OCI-LY7 (cell line): ENCODE measurements around the gene TYW1. TPM values are rescaled to one million over a fixed set of nuclear protein-coding genes. Genes with fewer than 3 reads are reported as not detected.
"Not testable (repeated sequence)": the region's sequence is repeated elsewhere in the genome, so short reads cannot be mapped to it uniquely, and the experiment has no call there.

Experiments
- BruUV-seq: library from RNA; stranded (reverse); fragments of 400-500 nt; replicated peaks from 2 replicates; lab custom pipeline; 2021; lab: Mats Ljungman, UMichigan
- CTCF ChIA-PET: fragments of 300-600 bp; sonication (Branson Sonifier 250); formaldehyde crosslinking; loops from one replicate; lab custom pipeline; 2022; ENCODE audit warnings: antibody characterized with exemption; ENCODE audit not compliant: unreplicated experiment; lab: Charles Lee
- POLR2A ChIA-PET: fragments of 300-600 bp; sonication (Branson Sonifier 250); formaldehyde crosslinking; loops from one replicate; lab custom pipeline; 2022; ENCODE audit warnings: antibody characterized with exemption; lab: Charles Lee
- DNase-seq: peaks from one replicate; pipeline ENCODE4 v3.0.0-alpha.2; 2015; ENCODE audit warnings: low spot score
- H2AFZ ChIP-seq: fragments of 200-600 bp; sonication (generic), shearing (Covaris generic); 2 replicates; pipeline ENCODE4 v1.6.1; 2014; ENCODE audit warnings: mild to moderate bottlenecking, antibody characterized with exemption, low read length, moderate library complexity
- H3K27ac ChIP-seq: fragments of 200-600 bp; sonication (generic); 2 replicates; pipeline ENCODE4 v1.5.1; 2014; ENCODE audit warnings: mixed run types, low read depth, mild to moderate bottlenecking, moderate library complexity, low read length, inconsistent platforms; ENCODE audit not compliant: poor library complexity, severe bottlenecking
- H3K36me3 ChIP-seq: fragments of 200-600 bp; sonication (generic); 2 replicates; pipeline ENCODE4 v1.6.1; 2014; ENCODE audit warnings: mild to moderate bottlenecking, antibody characterized with exemption, low read length, moderate library complexity, mixed read lengths; ENCODE audit not compliant: insufficient read depth
- H3K4me1 ChIP-seq: fragments of 200-600 bp; sonication (generic); 2 replicates; pipeline ENCODE4 v1.5.1; 2014; ENCODE audit warnings: mild to moderate bottlenecking, low read length; ENCODE audit not compliant: insufficient read depth, poor library complexity, severe bottlenecking
- H3K4me2 ChIP-seq: fragments of 200-600 bp; sonication (generic); 2 replicates; pipeline ENCODE4 v1.6.1; 2014; ENCODE audit warnings: mild to moderate bottlenecking, low read length
- H3K4me3 ChIP-seq: fragments of 200-600 bp; sonication (generic); 2 replicates; pipeline ENCODE4 v1.5.1; 2014; ENCODE audit warnings: mild to moderate bottlenecking, low read depth, low read length; ENCODE audit not compliant: poor library complexity, severe bottlenecking
- H3K79me2 ChIP-seq: fragments of 200-600 bp; sonication (generic); 2 replicates; pipeline ENCODE4 v1.6.1; 2016; ENCODE audit warnings: low read depth, mild to moderate bottlenecking, low read length, moderate library complexity, mixed read lengths; ENCODE audit not compliant: insufficient read depth
- H3K9me2 ChIP-seq: fragments of 200-600 bp; sonication (generic); 2 replicates; pipeline ENCODE4 v1.6.1; 2016; ENCODE audit warnings: mild to moderate bottlenecking, low read length, mixed read lengths; ENCODE audit not compliant: insufficient read depth
- H3K9me3 ChIP-seq: fragments of 200-600 bp; sonication (generic); 2 replicates; pipeline ENCODE4 v1.6.1; 2014; ENCODE audit warnings: mild to moderate bottlenecking, mixed run types, low read length, mixed read lengths
- H4K20me1 ChIP-seq: fragments of 200-600 bp; sonication (generic); 2 replicates; pipeline ENCODE4 v1.6.1; 2014; ENCODE audit warnings: mild to moderate bottlenecking, antibody characterized with exemption, low read length, moderate library complexity, mixed read lengths; ENCODE audit not compliant: insufficient read depth
- EZH2phosphoT487 ChIP-seq: fragments of 200-600 bp; sonication (generic); IDR thresholded peaks from 2 replicates; pipeline ENCODE4 v1.6.1; 2018; ENCODE audit warnings: low read depth, borderline replicate concordance, mild to moderate bottlenecking, mixed run types, antibody characterized with exemption, low read length, moderate library complexity, mixed read lengths
- intact Hi-C: fragments of 100-400 bp; cut with micrococcal nuclease; formaldehyde crosslinking; loops from one replicate; pipeline ENCODE4 v1.10.0; 2022; ENCODE audit not compliant: unreplicated experiment
- total RNA-seq, 2 experiments: library from RNA; depleted of rRNA in 1 of 2; stranded (reverse); fragments of >200 nt in 1 of 2; shearing (Covaris generic) in 1 of 2; gene quantifications; 2 replicates each; pipeline ENCODE4 v1.2.3, GENCODE V29; 2014 to 2022
- TF ChIP-seq, protein P1 (sequence below): fragments of 200-600 bp; sonication (generic); conservative IDR thresholded peaks from 2 replicates; pipeline ENCODE4 v1.5.1; 2014; ENCODE audit warnings: mild to moderate bottlenecking, antibody characterized with exemption, low read length, moderate library complexity, mixed read lengths

TYW1 gene
- total RNA-seq, 2 experiments from 2014 or later: 17.3 to 22.3 TPM

DNA sequence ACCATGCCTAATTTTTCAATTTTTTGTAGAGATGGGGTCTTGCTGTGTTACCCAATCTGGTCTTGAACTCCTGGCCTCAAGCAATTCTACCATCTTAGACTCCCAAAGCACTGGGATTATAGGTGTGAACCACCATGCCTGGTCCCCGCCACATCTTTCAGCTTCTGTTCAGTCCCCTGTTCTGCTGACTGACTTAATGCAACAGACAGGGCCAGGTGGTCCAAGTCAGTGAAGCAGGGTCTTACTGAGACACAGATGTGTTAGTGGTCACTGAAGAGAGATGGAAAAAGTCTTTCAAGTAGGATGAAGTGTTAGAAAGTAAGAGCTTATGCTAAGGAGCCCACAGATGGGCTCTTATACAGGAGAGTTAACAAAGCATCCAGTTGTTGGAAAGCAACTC lies 246.2 kb downstream of the TYW1 start:
- H3K36me3 ChIP-seq, DNase-seq, H3K9me3 ChIP-seq, POLR2A ChIA-PET, H3K4me1 ChIP-seq, H3K79me2 ChIP-seq, H4K20me1 ChIP-seq, H2AFZ ChIP-seq, H3K4me2 ChIP-seq, BruUV-seq, H3K27ac ChIP-seq, CTCF ChIA-PET, H3K4me3 ChIP-seq, intact Hi-C loops, H3K9me2 ChIP-seq: not testable (repeated sequence)

DNA sequence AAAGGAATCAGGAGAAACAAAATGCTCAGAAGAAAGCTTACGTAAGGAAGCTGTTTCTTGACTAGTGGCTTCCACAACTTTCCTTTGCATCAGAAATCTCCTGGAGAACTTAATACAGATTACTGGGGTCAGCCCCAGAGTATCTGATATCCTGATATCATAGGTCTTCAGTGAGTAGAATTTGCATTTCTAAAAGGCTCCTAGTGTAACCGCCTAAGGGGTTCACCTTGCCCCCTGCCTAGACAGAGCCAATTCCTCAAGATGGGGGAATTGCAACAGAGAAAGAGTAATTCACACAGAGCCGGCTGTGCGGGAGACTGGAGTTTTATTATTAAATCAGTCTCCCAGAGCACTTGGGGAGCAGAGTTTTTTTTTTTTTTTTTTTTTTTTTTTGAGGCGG lies 251.7 kb downstream of the TYW1 start:
- H3K27ac ChIP-seq, H2AFZ ChIP-seq, H3K9me2 ChIP-seq, CTCF ChIA-PET, intact Hi-C loops, POLR2A ChIA-PET, H3K4me1 ChIP-seq, H3K4me2 ChIP-seq, BruUV-seq, DNase-seq, H3K4me3 ChIP-seq, H3K9me3 ChIP-seq, H3K79me2 ChIP-seq, H3K36me3 ChIP-seq, H4K20me1 ChIP-seq: not testable (repeated sequence)

DNA sequence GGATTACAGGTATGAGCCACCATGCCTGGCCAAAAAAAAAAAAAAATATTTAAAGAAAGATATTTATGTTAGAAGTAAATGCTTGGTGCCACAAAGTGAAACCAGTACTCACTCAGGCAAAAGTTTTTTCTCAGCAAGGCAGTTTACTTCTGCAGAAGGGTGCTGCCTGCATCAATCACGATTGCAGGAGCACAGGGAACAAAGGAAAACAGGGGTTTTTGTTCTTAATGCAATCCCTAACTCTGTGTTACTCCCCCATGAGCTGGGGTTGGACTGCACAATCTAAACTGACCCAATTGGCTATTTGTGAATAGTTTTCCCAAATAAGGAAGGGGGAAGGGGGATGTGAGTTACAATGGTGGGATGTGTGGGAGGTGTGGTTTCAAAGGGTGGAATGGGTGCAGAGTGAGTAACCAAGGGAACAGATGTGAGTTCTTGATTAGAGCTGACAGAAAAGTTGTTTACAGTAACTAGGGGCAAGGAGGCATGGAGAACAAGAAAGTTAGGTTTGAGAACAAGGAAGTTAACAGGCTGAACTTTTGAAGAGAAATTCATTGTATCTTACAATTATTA lies 255.4 kb downstream of the TYW1 start:
- no peaks in the 10 kb centered on the region for H3K9me3 ChIP-seq
- ChIA-PET CTCF (no interaction called here), POLR2A (no interaction called here)
- intact Hi-C loops: no loop called here
- H3K4me3 ChIP-seq: no peak overlapping the region
- no TSS peak for BruUV-seq
- no peak overlapping the region for H2AFZ ChIP-seq
- H3K79me2 ChIP-seq: no peaks in the 10 kb centered on the region
- H4K20me1 ChIP-seq: no peaks in the 10 kb centered on the region
- H3K27ac ChIP-seq: no peak overlapping the region
- no peak overlapping the region for H3K4me2 ChIP-seq
- TF ChIP-seq, protein P1, sequence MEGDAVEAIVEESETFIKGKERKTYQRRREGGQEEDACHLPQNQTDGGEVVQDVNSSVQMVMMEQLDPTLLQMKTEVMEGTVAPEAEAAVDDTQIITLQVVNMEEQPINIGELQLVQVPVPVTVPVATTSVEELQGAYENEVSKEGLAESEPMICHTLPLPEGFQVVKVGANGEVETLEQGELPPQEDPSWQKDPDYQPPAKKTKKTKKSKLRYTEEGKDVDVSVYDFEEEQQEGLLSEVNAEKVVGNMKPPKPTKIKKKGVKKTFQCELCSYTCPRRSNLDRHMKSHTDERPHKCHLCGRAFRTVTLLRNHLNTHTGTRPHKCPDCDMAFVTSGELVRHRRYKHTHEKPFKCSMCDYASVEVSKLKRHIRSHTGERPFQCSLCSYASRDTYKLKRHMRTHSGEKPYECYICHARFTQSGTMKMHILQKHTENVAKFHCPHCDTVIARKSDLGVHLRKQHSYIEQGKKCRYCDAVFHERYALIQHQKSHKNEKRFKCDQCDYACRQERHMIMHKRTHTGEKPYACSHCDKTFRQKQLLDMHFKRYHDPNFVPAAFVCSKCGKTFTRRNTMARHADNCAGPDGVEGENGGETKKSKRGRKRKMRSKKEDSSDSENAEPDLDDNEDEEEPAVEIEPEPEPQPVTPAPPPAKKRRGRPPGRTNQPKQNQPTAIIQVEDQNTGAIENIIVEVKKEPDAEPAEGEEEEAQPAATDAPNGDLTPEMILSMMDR: no peak
- no peak for TF ChIP-seq EZH2phosphoT487
- no peaks in the 10 kb centered on the region for H3K9me2 ChIP-seq
- H3K36me3 ChIP-seq: no peaks in the 10 kb centered on the region; the same call in 1 of the 2 replicates
- H3K4me1 ChIP-seq: no peaks in the 10 kb centered on the region
- no peak for DNase-seq

DNA sequence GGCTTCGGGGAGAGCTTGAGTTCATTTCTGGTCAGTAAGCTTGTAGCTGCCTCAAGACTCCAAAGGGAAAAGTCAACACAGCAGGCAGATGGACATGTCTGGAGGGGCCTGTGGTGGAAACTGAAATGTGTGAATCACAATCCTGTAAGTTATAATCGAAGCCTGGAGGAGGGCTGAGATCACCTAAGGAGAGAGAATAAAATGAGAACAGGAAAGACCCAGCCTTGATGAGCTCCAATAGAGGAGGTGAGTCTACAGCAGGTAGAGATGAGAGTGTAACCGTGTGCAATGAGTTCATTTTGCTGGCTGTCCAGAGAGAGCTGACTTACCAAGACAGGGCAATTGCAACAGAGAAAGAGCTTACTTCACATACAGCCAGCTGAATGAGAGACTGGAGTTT lies 258.4 kb downstream of the TYW1 start:
- H3K79me2 ChIP-seq, H3K4me2 ChIP-seq, H3K4me3 ChIP-seq, H3K27ac ChIP-seq, BruUV-seq, intact Hi-C loops, H2AFZ ChIP-seq, H3K4me1 ChIP-seq, H4K20me1 ChIP-seq, H3K9me2 ChIP-seq, H3K36me3 ChIP-seq, H3K9me3 ChIP-seq, POLR2A ChIA-PET, CTCF ChIA-PET, DNase-seq: not testable (repeated sequence)

DNA sequence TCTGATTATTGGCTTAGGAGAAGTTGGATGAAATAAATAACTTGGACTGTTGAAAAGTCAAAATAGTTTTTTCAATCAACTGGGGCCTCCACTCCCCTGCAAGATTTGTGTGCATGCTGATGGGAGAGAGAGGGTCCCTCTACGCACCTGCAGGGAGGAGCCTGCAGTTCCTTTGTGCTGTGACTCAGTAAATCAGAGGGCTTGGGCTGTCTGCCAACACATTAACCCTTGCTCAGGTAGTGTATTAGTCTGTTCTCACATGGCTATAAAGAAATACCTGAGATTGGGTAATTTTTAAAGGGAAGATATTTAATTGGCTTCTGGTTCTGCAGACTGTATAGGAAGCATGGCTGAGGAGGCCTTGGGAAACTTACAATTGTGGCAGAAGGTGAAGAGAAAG lies 261.1 kb downstream of the TYW1 start:
- DNase-seq, H3K36me3 ChIP-seq, H4K20me1 ChIP-seq, H3K9me3 ChIP-seq, H3K4me1 ChIP-seq, CTCF ChIA-PET, H2AFZ ChIP-seq, H3K79me2 ChIP-seq, intact Hi-C loops, BruUV-seq, H3K4me3 ChIP-seq, H3K4me2 ChIP-seq, H3K9me2 ChIP-seq, H3K27ac ChIP-seq, POLR2A ChIA-PET: not testable (repeated sequence)

DNA sequence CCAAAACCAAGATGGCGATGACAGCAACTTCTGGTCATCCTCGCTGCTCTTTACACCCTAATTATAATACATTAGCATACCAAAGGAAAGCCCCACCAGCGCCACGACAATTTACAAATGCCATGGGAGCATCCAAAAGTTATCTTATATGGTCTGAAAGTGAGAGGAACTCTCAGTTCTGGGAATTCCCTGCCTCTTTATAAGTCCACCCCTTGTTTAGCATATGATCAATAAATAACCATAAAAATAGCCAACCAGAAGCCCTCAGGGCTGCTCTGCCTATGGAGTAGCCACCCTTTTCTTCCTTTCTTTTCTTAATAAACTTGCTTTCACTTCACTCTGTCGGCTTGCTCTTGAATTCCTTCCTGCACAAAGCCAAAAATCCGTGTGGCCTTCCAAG lies 262.7 kb downstream of the TYW1 start:
- H3K4me2 ChIP-seq, H2AFZ ChIP-seq, H3K36me3 ChIP-seq, H3K9me3 ChIP-seq, intact Hi-C loops, H3K27ac ChIP-seq, H4K20me1 ChIP-seq, H3K4me1 ChIP-seq, H3K79me2 ChIP-seq, H3K9me2 ChIP-seq, BruUV-seq, DNase-seq, H3K4me3 ChIP-seq, CTCF ChIA-PET: not testable (repeated sequence)
- POLR2A ChIA-PET: interaction anchor here (0.6 kb wide), 1 partner anchor 40 kb away, joined by 3 read pairs; no protein-coding TSS in a partner anchor
